Measurements from ENCODE around the gene STPG4. TPM values are rescaled to one million over a fixed set of nuclear protein-coding genes. Genes with fewer than 3 reads are reported as not detected.

Gene STPG4
- total and polyA plus RNA-seq, 2 of the 8 experiments (the other 6 are each of a cell fraction or from before 2014, with no cell fraction given) = 0.28 TPM; not detected in 1

DNA sequence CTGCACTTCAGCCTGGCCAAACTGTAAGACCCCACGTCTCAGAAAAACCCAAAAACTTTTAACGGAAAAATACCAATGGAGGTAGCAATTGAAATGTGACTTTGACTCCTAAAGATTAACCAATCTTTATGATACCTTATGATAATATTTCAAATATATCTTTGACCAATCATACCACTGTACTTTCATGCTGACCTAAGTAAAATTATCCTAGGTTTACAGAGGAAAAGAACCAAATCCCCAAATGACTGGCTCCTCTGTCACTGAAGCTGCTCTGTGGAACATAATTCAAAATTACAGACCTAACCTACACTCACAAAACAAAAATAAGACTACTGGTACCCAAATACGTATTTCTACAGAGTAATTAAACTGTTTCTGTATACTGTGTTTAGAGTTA lies 7.7 kb upstream of the STPG4 start:
- H2BK12ac ChIP-seq (ENCODE audit: low read depth, low read length) = no peak overlapping the region
- H4K5ac ChIP-seq (ENCODE audit: insufficient read length, low read depth, low read length) = no peak overlapping the region
- H2AFZ ChIP-seq (ENCODE audit: low read length) = no peak overlapping the region
- POLR2A ChIA-PET (ENCODE audit: partially characterized antibody) = interaction anchor here (0.7 to 1.1 kb wide), 2 partner anchors 9 to 54 kb away, joined by 3 to 4 read pairs; no protein-coding TSS in a partner anchor
- FAIRE-seq (no peak), DNase-seq (ENCODE audit: low read depth in 1 of 2, low spot score in 2 of 2) (no peak)
- H4K20me1 ChIP-seq (replicated peaks in 1 of 2; ENCODE audit: control insufficient read depth in 1 of 2, insufficient read depth in 2 of 2, low read length in 2 of 2) = peaks cover 9 to 15% of the 10 kb centered on the region in 2 experiments
- WGBS, 2 experiments (ENCODE audit: extremely low coverage in 1 of 2, insufficient coverage in 1 of 2, insufficient read length in 1 of 2, insufficient replicate concordance in 2 of 2, low coverage in 1 of 2, low lambda C conversion rate in 2 of 2, missing lambda C conversion rate in 1 of 2) = 93% methylated on average over 3 of the region's 3 CpGs; no CpG with 5 or more reads in 1 of the 2 experiments
- no peak overlapping the region for H4K91ac ChIP-seq (replicated peaks; ENCODE audit: insufficient read length, low read length)
- no peak overlapping the region for H2BK120ac ChIP-seq (replicated peaks; ENCODE audit: low read depth, low read length)
- H3K23ac ChIP-seq (ENCODE audit: insufficient read length) = no peak overlapping the region
- no peak overlapping the region for H3K4me2 ChIP-seq (ENCODE audit: insufficient read depth in 1 of 2, low read depth in 2 of 2, low read length in 2 of 2)
- H3K14ac ChIP-seq (ENCODE audit: insufficient read length) = no peak overlapping the region
- H3K4me1 ChIP-seq (replicated peaks in 1 of 4; ENCODE audit: control insufficient read depth in 3 of 4, insufficient read depth in 4 of 4, low read length in 3 of 4) = no peaks in the 10 kb centered on the region
- no peak overlapping the region for H2BK15ac ChIP-seq (ENCODE audit: low read length)
- H3K79me1 ChIP-seq (ENCODE audit: low read depth, low read length) = no peaks in the 10 kb centered on the region
- no peak overlapping the region for H2BK5ac ChIP-seq (ENCODE audit: low read depth, low read length)
- no peak overlapping the region for H3K9ac ChIP-seq (replicated peaks in 1 of 4; ENCODE audit: extremely low read depth in 1 of 4, low read depth in 3 of 4, low read length in 3 of 4)
- no peak overlapping the region for H2AK5ac ChIP-seq (ENCODE audit: low read depth, low read length)
- peaks cover 6 to 70% (median 35%) of the 10 kb centered on the region in 4 experiments for H3K36me3 ChIP-seq (ENCODE audit: control insufficient read depth in 2 of 4, insufficient read depth in 4 of 4, low read length in 3 of 4)
- no peak overlapping the region for H2BK20ac ChIP-seq (ENCODE audit: low read length)
- H3K27me3 ChIP-seq (replicated peaks in 1 of 4; ENCODE audit: control insufficient read depth in 3 of 4, extremely low read depth in 1 of 4, insufficient read depth in 3 of 4, low read length in 3 of 4) = no peaks in the 10 kb centered on the region
- no peak overlapping the region for H4K8ac ChIP-seq (ENCODE audit: extremely low read depth, insufficient read depth, low read length)
- no peak overlapping the region for H3K56ac ChIP-seq (replicated peaks; ENCODE audit: insufficient read length, low read depth, low read length)
- no peak overlapping the region for H3K4me3 ChIP-seq (ENCODE audit: extremely low read depth in 1 of 4, insufficient read depth in 2 of 4, low read depth in 3 of 4, low read length in 4 of 4)
- H3K27ac ChIP-seq (ENCODE audit: low read depth, low read length) = no peak overlapping the region
- no peaks in the 10 kb centered on the region for H3K9me3 ChIP-seq (ENCODE audit: insufficient read depth in 2 of 2, low read depth in 1 of 2, low read length in 1 of 2)
- H3K23me2 ChIP-seq (ENCODE audit: low read depth, low read length) = no peaks in the 10 kb centered on the region
- H3K4ac ChIP-seq (replicated peaks; ENCODE audit: insufficient read length, low read depth, low read length) = no peak overlapping the region
- no peak for TF ChIP-seq CBX8 (IDR thresholded peaks at IDR 0.05; ENCODE audit: borderline replicate concordance, low read depth, low read length)
- TF ChIP-seq YY1 (IDR thresholded peaks at IDR 0.05; ENCODE audit: low read depth, low read length) = no peak
- no peak for TF ChIP-seq ASH2L (IDR thresholded peaks at IDR 0.05; ENCODE audit: low read length)
- no peak for TF ChIP-seq EGR1 (IDR thresholded peaks at IDR 0.05; ENCODE audit: borderline replicate concordance, low read depth, low read length)
- no peak for TF ChIP-seq KDM1A (IDR thresholded peaks at IDR 0.05; ENCODE audit: borderline replicate concordance, low read length)
- no peak for TF ChIP-seq EP300 (IDR thresholded peaks at IDR 0.05; ENCODE audit: borderline replicate concordance in 1 of 2, low read depth in 2 of 2, low read length in 2 of 2)
- TF ChIP-seq GTF2F1 (IDR thresholded peaks at IDR 0.05; ENCODE audit: borderline replicate concordance, low read depth, low read length) = no peak
- CTCF ChIA-PET (ENCODE audit: partially characterized antibody) = interaction anchor here (0.7 to 2.4 kb wide), 2 partner anchors 147 to 160 kb away, joined by 4 to 8 read pairs; no protein-coding TSS in a partner anchor
- peaks cover 10 to 55% of the 10 kb centered on the region in 2 experiments for H3K79me2 ChIP-seq (ENCODE audit: control insufficient read depth in 1 of 2, insufficient read depth in 2 of 2, low read length in 2 of 2)
- no peak overlapping the region for H3K18ac ChIP-seq (ENCODE audit: extremely low read depth, low read length)

Data from H1 (cell line).